Measurements from ENCODE around the gene CEP290. TPM values are rescaled to one million over a fixed set of nuclear protein-coding genes. Genes with fewer than 3 reads are reported as not detected.

The CEP290 gene
- total RNA-seq, 1 experiment from 2014 or later = 27.3 TPM

DNA sequence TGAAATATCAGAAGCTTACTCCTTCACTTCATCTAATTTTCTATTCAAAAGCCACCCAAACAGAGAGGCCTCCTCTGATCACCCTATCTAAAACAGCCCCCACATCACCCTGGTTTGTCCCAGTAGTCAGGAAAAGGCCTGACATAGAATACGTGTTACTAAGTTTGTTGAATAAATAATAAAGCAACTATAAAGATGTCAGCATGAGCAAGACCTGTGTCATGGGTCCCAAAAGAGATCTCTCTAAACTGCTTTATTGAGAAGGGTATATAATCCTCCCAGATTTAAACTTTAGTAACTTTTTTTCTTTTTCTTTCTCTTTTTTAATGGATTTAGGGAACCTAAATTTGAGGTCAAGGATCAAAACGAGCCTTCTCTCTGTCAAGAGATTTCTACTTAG, 85.3 kb downstream of the CEP290 start:
- H3K27me3 ChIP-seq (replicated peaks; ENCODE audit: insufficient read depth, low read depth, low read length, poor library complexity) = no peaks in the 10 kb centered on the region
- H3K4me3 ChIP-seq (ENCODE audit: low read depth, low read length, poor library complexity, severe bottlenecking) = no peak overlapping the region
- CTCF ChIA-PET = no interaction called here
- POLR2A ChIA-PET (ENCODE audit: low non-redundant PET) = no interaction called here
- DNase-seq (ENCODE audit: low spot score) = no peak
- no TSS peak for BruUV-seq (replicated peaks)
- H3K9me3 ChIP-seq (ENCODE audit: low read depth, low read length, poor library complexity, severe bottlenecking) = no peaks in the 10 kb centered on the region
- peaks cover 17% of the 10 kb centered on the region for H3K36me3 ChIP-seq (ENCODE audit: insufficient read depth, low read length, poor library complexity, severe bottlenecking)
- no peaks in the 10 kb centered on the region for H3K4me1 ChIP-seq (ENCODE audit: insufficient read depth, low read length, poor library complexity, severe bottlenecking)
- intact Hi-C loops (cut with micrococcal nuclease; ENCODE audit: unreplicated experiment) = no loop called here
- H3K27ac ChIP-seq (ENCODE audit: low read depth, low read length, poor library complexity, severe bottlenecking) = no peak overlapping the region
- TF ChIP-seq, protein P1, sequence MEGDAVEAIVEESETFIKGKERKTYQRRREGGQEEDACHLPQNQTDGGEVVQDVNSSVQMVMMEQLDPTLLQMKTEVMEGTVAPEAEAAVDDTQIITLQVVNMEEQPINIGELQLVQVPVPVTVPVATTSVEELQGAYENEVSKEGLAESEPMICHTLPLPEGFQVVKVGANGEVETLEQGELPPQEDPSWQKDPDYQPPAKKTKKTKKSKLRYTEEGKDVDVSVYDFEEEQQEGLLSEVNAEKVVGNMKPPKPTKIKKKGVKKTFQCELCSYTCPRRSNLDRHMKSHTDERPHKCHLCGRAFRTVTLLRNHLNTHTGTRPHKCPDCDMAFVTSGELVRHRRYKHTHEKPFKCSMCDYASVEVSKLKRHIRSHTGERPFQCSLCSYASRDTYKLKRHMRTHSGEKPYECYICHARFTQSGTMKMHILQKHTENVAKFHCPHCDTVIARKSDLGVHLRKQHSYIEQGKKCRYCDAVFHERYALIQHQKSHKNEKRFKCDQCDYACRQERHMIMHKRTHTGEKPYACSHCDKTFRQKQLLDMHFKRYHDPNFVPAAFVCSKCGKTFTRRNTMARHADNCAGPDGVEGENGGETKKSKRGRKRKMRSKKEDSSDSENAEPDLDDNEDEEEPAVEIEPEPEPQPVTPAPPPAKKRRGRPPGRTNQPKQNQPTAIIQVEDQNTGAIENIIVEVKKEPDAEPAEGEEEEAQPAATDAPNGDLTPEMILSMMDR (conservative IDR thresholded peaks at IDR 0.05; ENCODE audit: low read depth, low read length) = no peak
- no peak for TF ChIP-seq EZH2 (IDR thresholded peaks at IDR 0.05; ENCODE audit: borderline replicate concordance, low read depth, low read length, poor library complexity, severe bottlenecking)

DNA sequence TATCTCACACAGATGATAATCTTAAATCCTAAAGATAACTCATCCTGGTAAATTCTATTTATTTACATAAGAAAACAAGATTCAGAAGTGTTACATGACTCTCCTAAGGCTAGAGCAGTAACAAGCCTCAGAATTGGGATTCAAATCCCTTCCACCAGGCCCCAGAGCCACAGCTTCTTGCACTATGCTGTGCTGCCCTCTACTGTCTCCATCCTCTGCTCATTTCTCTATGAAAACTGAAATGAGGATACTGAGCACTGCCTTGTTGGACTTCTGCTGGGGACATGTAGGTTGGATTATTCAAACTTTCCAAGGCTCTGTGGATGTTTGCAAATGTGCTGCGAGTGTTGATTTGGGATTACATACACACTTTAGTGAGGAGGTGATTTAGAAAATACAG, 89.2 kb downstream of the CEP290 start:
- H3K9me3 ChIP-seq (ENCODE audit: low read depth, low read length, poor library complexity, severe bottlenecking) = no peaks in the 10 kb centered on the region
- no TSS peak for BruUV-seq (replicated peaks)
- CTCF ChIA-PET = no interaction called here

DNA sequence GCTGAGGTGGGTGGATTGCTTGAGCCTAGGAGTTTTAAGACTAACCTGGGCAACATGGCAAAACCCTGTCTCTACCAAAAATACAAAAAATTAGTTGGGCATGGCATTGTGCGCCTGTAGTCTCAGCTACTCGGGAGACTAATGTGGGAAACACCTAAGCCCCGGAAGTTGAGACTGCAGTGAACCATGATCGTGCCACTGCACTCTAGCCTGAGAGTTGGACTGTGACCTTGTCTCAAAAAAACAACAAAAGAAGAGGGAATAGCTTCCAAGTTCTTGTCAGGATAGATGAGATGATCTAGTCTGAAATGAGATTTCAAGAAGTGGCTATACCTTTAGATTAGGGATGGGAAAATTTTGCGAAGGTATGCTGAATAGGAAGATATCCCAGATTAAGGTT, 97.9 kb downstream of the CEP290 start:
- intact Hi-C loops (cut with micrococcal nuclease; ENCODE audit: unreplicated experiment) = no loop called here
- no peak for DNase-seq (ENCODE audit: low spot score)
- no peak overlapping the region for H3K27ac ChIP-seq (ENCODE audit: low read depth, low read length, poor library complexity, severe bottlenecking)
- H3K4me1 ChIP-seq (ENCODE audit: insufficient read depth, low read length, poor library complexity, severe bottlenecking) = no peaks in the 10 kb centered on the region
- TF ChIP-seq, protein P1 (conservative IDR thresholded peaks at IDR 0.05; ENCODE audit: low read depth, low read length) = no peak
- TF ChIP-seq EZH2 (IDR thresholded peaks at IDR 0.05; ENCODE audit: borderline replicate concordance, low read depth, low read length, poor library complexity, severe bottlenecking) = no peak
- BruUV-seq (replicated peaks) = no TSS peak
- H3K27me3 ChIP-seq (replicated peaks; ENCODE audit: insufficient read depth, low read depth, low read length, poor library complexity) = no peaks in the 10 kb centered on the region
- peaks cover 58% of the 10 kb centered on the region for H3K36me3 ChIP-seq (ENCODE audit: insufficient read depth, low read length, poor library complexity, severe bottlenecking)
- CTCF ChIA-PET = no interaction called here
- no peaks in the 10 kb centered on the region for H3K9me3 ChIP-seq (ENCODE audit: low read depth, low read length, poor library complexity, severe bottlenecking)
- H3K4me3 ChIP-seq (ENCODE audit: low read depth, low read length, poor library complexity, severe bottlenecking) = no peak overlapping the region
- POLR2A ChIA-PET (ENCODE audit: low non-redundant PET) = no interaction called here

More for the DNA sequence above, 89.2 kb downstream of the CEP290 start:
- H3K27me3 ChIP-seq (replicated peaks; ENCODE audit: insufficient read depth, low read depth, low read length, poor library complexity) = no peaks in the 10 kb centered on the region
- TF ChIP-seq, protein P1 (conservative IDR thresholded peaks at IDR 0.05; ENCODE audit: low read depth, low read length) = peak; percentile 65
- no peak for TF ChIP-seq EZH2 (IDR thresholded peaks at IDR 0.05; ENCODE audit: borderline replicate concordance, low read depth, low read length, poor library complexity, severe bottlenecking)
- no peak overlapping the region for H3K4me3 ChIP-seq (ENCODE audit: low read depth, low read length, poor library complexity, severe bottlenecking)
- no peaks in the 10 kb centered on the region for H3K4me1 ChIP-seq (ENCODE audit: insufficient read depth, low read length, poor library complexity, severe bottlenecking)
- H3K27ac ChIP-seq (ENCODE audit: low read depth, low read length, poor library complexity, severe bottlenecking) = no peak overlapping the region
- POLR2A ChIA-PET (ENCODE audit: low non-redundant PET) = no interaction called here
- DNase-seq (ENCODE audit: low spot score) = peak; percentile 60
- peaks cover 41% of the 10 kb centered on the region for H3K36me3 ChIP-seq (ENCODE audit: insufficient read depth, low read length, poor library complexity, severe bottlenecking)
- intact Hi-C loops (cut with micrococcal nuclease; ENCODE audit: unreplicated experiment) = no loop called here

Measured in A673 (cell line).